DMS79 (cell line): Measurements from ENCODE around the gene RAB27A.
"Not testable (repeated sequence)": the region's sequence is repeated elsewhere in the genome, so short reads cannot be mapped to it uniquely, and the experiment has no call there.

Experiments
- DNase-seq: peaks from one replicate; lab custom pipeline; 2025; lab: John Stamatoyannopoulos, UW

The RAB27A gene

GRCh38 chr15:55281517-55282228 is 7.9 kb downstream of the RAB27A start:
- DNase-seq: no peak

DNA sequence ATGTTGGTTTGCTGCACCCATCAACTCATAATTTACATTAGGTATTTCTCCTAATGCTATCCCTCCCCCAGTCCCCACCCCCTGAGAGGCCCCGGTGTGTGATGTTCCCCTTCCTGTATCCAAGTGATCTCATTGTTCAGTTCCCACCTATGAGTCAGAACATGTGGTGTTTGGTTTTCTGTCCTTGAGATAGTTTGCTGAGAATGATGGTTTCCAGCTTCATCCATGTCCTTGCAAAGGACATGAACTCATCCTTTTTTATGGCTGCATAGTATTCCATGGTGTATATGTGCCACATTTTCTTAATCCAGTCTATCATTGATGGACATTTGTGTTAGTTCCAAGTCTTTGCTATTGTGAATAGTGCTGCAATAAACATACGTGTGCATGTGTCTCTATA is 9.0 kb downstream of the RAB27A start:
- DNase-seq: not testable (repeated sequence)

- no peak for DNase-seq
Observed at GRCh38 chr15:55279746-55280351, 9.8 kb downstream of the RAB27A start.

DNA sequence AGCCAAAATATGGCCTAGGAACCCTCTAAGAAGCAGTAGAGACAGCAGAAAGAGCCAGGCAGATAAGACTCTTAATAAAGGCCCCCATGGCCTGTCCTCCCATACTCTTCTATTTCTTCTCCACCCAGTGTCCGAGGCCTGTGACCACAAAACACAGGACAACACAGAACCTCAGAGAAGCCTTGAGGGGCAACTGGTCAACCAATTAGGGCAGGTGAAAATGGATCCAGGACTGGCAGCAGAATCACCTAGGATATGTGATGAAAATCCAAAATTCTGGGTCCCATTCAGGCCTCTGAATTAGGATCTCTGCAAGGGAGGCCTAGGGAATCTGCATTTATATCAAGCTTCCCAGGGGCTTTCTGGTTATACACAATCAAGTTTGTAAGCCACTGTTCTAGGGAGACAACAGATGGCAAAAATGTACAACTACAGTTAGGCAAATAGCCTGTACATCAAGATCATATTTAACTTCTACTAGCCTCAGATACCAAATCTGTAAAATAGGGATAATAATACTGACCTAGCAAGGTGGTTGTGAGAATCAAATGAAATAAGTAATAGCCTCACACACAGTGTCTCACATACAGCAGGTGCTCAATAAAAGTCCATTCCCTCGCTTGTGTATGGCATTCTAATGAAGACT is 10.4 kb downstream of the RAB27A start:
- DNase-seq: no peak

DNA sequence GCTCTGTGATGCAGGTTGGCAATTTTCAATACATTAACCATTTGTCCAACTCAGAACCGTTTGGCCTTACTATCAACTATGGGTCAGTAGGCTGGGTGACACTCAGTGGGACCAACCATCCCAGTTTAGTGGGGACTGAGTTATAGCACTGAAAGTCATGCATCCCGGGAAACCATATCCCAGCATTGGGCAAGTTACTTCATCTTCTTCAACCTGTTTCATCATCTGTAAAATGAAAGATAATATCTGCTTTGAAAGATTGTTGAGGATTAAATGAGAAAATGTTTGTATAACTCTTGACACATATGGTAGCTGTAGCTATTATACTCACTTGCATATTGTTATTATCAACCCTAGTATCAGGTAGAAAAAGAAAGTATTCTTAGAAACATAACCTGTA is 11.9 kb downstream of the RAB27A start:
- DNase-seq: no peak

GRCh38 chr15:55277116-55277564 is 12.5 kb downstream of the RAB27A start:
- no peak for DNase-seq

- DNase-seq: no peak
Observed at GRCh38 chr15:55276324-55276723, 13.3 kb downstream of the RAB27A start.

DNA sequence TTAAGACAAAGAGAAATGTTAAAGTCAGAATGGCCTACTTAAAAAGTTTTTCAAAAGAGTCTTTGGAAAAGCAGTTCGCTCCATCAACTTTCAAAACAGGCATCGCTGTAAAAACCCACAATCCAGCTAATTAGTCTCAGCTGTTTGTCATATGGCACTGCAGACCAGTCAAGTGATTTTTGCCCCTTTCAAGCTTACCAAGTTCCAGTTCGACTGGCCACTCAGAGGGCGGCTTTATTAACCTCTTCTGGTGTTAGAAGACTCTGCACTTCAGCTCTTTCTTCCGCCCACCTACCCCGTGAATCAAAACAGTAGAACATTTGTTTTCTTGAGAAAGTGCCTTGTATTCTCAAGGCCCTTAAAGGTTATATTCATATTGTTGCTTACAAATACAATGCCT is 19.3 kb downstream of the RAB27A start:
- DNase-seq: no peak

GRCh38 chr15:55268176-55268695 is 21.4 kb downstream of the RAB27A start:
- DNase-seq: no peak

GRCh38 chr15:55267401-55268175 is 22.0 kb downstream of the RAB27A start:
- no peak for DNase-seq

GRCh38 chr15:55266547-55266946 is 23.1 kb downstream of the RAB27A start:
- no peak for DNase-seq

DNA sequence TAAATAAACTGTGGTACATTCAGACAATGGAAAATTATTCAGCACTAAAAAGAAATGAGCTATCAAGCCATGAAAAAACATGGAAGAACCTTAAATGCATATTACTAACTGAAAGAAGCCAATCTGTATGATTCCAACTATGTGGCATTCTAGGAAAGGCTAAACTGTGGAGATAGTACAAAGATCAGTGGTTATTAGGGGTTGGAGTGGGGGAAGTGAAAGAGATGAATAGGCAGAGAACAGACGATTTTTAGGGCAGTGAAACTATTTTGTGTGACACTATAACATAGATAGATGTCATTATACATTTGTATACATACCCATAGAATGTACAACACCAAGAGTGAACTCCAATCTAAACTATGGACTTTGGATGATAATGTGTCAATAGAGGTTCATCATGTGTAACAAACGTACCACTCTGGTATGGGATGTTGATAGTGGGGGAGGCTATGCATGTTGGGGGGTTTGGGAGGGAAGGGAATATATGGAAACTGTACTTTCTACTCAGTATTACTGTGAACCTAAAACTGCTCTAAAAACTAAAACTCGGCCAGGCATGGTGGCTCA is 29.0 kb downstream of the RAB27A start:
- no peak for DNase-seq

- DNase-seq: no peak
Observed at GRCh38 chr15:55257938-55258337, 31.7 kb downstream of the RAB27A start.

GRCh38 chr15:55257012-55257670 is 32.5 kb downstream of the RAB27A start:
- no peak for DNase-seq

GRCh38 chr15:55256281-55257011 is 33.2 kb downstream of the RAB27A start:
- DNase-seq: no peak

DNA sequence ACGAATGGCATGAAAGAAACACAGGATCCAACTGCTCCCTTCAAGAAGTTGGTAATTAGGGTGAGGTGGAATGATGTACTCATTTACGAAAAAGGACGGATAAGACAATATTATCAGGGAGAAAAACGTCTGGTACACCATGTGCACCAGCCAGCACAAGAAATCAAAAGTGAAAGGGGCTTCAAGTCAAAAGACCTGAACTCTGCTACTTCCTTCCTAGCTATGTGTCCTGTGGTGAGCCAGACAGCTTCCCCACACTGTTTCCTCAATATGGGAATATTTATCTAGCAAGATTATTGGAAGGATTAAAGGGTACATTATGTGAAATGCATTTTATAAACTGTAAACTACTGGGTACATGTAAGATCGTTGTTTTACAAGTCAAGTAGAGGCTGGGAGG is 33.9 kb downstream of the RAB27A start:
- no peak for DNase-seq

GRCh38 chr15:55254916-55255679 is 34.5 kb downstream of the RAB27A start:
- DNase-seq: no peak

GRCh38 chr15:55253580-55253979 is 36.0 kb downstream of the RAB27A start:
- no peak for DNase-seq

GRCh38 chr15:55252201-55252600 is 37.4 kb downstream of the RAB27A start:
- DNase-seq: not testable (repeated sequence)

GRCh38 chr15:55250941-55251340 is 38.7 kb downstream of the RAB27A start:
- DNase-seq: no peak
